ENCODE results near the gene GALNT12.

GALNT12 gene

GRCh38 chr9:98880311-98881015, 73.0 kb downstream of the GALNT12 start:
- no peak for DNase-seq (ENCODE audit: low read depth)

GRCh38 chr9:98881356-98881755, 73.9 kb downstream of the GALNT12 start:
- no peak for DNase-seq (ENCODE audit: low read depth)

GRCh38 chr9:98881836-98882568, 74.5 kb downstream of the GALNT12 start:
- no peak for DNase-seq (ENCODE audit: low read depth)

- no peak for DNase-seq (ENCODE audit: low read depth)
These were observed 75.1 kb downstream of the GALNT12 start for GRCh38 chr9:98882569-98882923.

- DNase-seq (ENCODE audit: low read depth) = no peak
These were observed 75.8 kb downstream of the GALNT12 start for GRCh38 chr9:98883276-98883675.

- no peak for DNase-seq (ENCODE audit: low read depth)
These were observed 77.4 kb downstream of the GALNT12 start for GRCh38 chr9:98884849-98885248.

GRCh38 chr9:98885575-98886295, 78.3 kb downstream of the GALNT12 start:
- DNase-seq (ENCODE audit: low read depth) = no peak

- DNase-seq (ENCODE audit: low read depth) = no peak
These were observed 79.3 kb downstream of the GALNT12 start for GRCh38 chr9:98886691-98887229.

GRCh38 chr9:98887918-98888510, 80.5 kb downstream of the GALNT12 start:
- no peak for DNase-seq (ENCODE audit: low read depth)

GRCh38 chr9:98888801-98889421, 81.4 kb downstream of the GALNT12 start:
- no peak for DNase-seq (ENCODE audit: low read depth)

GRCh38 chr9:98890256-98890655, 82.8 kb downstream of the GALNT12 start:
- DNase-seq (ENCODE audit: low read depth) = no peak

GRCh38 chr9:98892288-98892687, 84.8 kb downstream of the GALNT12 start:
- DNase-seq (ENCODE audit: low read depth) = no peak

- DNase-seq (ENCODE audit: low read depth) = no peak
These were observed 85.2 kb downstream of the GALNT12 start for GRCh38 chr9:98892690-98893089.

- DNase-seq (ENCODE audit: low read depth) = no peak
These were observed 86.7 kb downstream of the GALNT12 start for GRCh38 chr9:98894171-98894570.

GRCh38 chr9:98894761-98895160, 87.3 kb downstream of the GALNT12 start:
- DNase-seq (ENCODE audit: low read depth) = no peak

GRCh38 chr9:98896632-98897031, 89.2 kb downstream of the GALNT12 start:
- DNase-seq (ENCODE audit: low read depth) = no peak

- DNase-seq (ENCODE audit: low read depth) = no peak
These were observed 90.3 kb downstream of the GALNT12 start for GRCh38 chr9:98897745-98898144.

- no peak for DNase-seq (ENCODE audit: low read depth)
These were observed 92.1 kb downstream of the GALNT12 start for GRCh38 chr9:98899408-98900056.
